Ishikawa (cell line): ENCODE measurements around the gene GPBAR1.

Source experiments
- CREB1 ChIP-seq: IDR thresholded peaks from 2 replicates; pipeline ENCODE4 v1.6.1; 2012; ENCODE audit warnings: low read depth
- MAX ChIP-seq: IDR thresholded peaks from 2 replicates; pipeline ENCODE4 v1.6.1; 2012
- RAD21 ChIP-seq: IDR thresholded peaks from 2 replicates; pipeline ENCODE4 v1.6.1; 2012; ENCODE audit warnings: low read depth

GRCh38 chr2:218259099-218259961 lies 1.5 kb upstream of the GPBAR1 start:
- TF ChIP-seq RAD21 = no peak
- no peak for TF ChIP-seq MAX
- no peak for TF ChIP-seq CREB1
